Uterus (tissue), 4 donors: ENCODE measurements around the gene SYT14. TPM values are rescaled to one million over a fixed set of nuclear protein-coding genes. Genes with fewer than 3 reads are reported as not detected.
"Not testable (repeated sequence)": the region's sequence is repeated elsewhere in the genome, so short reads cannot be mapped to it uniquely, and the experiment has no call there.

Source experiments
- DNase-seq, 2 donors: peaks; one replicate each; pipeline ENCODE4 v3.0.0-alpha.2; 2019 to 2020
- H3K27ac ChIP-seq, 2 donors: fragments of 200-600 bp; sonication (generic); 1 replicate in 1 of 2; 2 replicates in 1 of 2; pipeline ENCODE4 v1.5.1; 2016 to 2018
- H3K27me3 ChIP-seq, 2 donors: fragments of 200-600 bp; sonication (generic); one replicate each; pipeline ENCODE4 v1.5.1; 2018 to 2019; ENCODE audit warnings: control low read depth in 1 of 2
- H3K36me3 ChIP-seq, 2 donors: fragments of 200-600 bp; sonication (generic); one replicate each; pipeline ENCODE4 v1.5.1; 2019; ENCODE audit warnings: control low read depth in 1 of 2
- H3K4me1 ChIP-seq, 2 donors: fragments of 200-600 bp; sonication (generic); one replicate each; pipeline ENCODE4 v1.5.1; 2018 to 2019; ENCODE audit warnings: control low read depth in 1 of 2
- H3K4me3 ChIP-seq, 2 donors: fragments of 200-600 bp; sonication (generic); 1 replicate in 1 of 2; 2 replicates in 1 of 2; pipeline ENCODE4 v1.5.1; 2018 to 2019; ENCODE audit warnings: mild to moderate bottlenecking in 1 of 2
- H3K9me3 ChIP-seq, 2 donors: fragments of 200-600 bp; sonication (generic); one replicate each; pipeline ENCODE4 v1.5.1; 2019; ENCODE audit warnings: control low read depth in 1 of 2
- CTCF ChIP-seq, 4 experiments: fragments of 200-600 bp in 2 of 4; fragments of 450-650 bp in 2 of 4; sonication (generic) in 2 of 4; IDR thresholded peaks; one replicate each; pipeline ENCODE4 v1.5.1; 2016 to 2019; ENCODE audit warnings: antibody characterized with exemption in 4 of 4, mild to moderate bottlenecking in 2 of 4, moderate library complexity in 1 of 4
- POLR2A ChIP-seq, 2 donors: fragments of 450-650 bp; IDR thresholded peaks; one replicate each; pipeline ENCODE4 v1.6.1; 2016; ENCODE audit warnings: antibody characterized with exemption in 2 of 2, mild to moderate bottlenecking in 1 of 2, moderate library complexity in 1 of 2
- intact Hi-C: fragments of 100-400 bp; cut with DNase I; formaldehyde crosslinking; loops from one replicate; pipeline ENCODE4 v1.15.1; 2023; ENCODE audit warnings: low total_unique reads
- total RNA-seq, 4 donors: library from RNA; depleted of rRNA in 3 of 4; stranded (reverse); fragments of >200 nt in 3 of 4; gene quantifications; one replicate each; pipeline versions ENCODE4 v1.1.0 to v1.2.4, GENCODE V29; 2014 to 2023
- donor health status: DM: yes; HTN: yes; CAD: no.

Gene SYT14
- total RNA-seq, 4 donors from 2014 or later, result under 0.01 to 1.0 TPM; not detected in 2

DNA sequence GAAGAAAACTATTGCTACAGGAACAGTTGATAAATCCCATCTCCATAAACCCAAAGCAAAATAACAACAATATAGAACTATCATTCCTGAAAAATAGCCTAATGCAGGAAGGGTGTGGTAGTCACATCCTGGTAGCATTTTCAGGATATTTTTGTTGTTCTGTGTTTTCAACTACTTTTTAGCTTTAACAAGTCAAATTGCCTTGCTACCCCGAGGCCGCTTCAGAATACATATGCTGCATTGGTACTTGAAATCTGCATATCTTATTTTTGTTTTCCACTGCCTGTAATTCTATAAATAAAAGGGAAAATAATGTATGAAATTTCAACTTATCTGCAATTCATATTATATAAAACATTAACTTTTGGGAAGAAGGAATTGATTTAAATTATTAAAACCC lies 36.8 kb upstream of the SYT14 start:
- H3K27me3 ChIP-seq, result no peaks in the 10 kb centered on the region
- H3K36me3 ChIP-seq, result no peaks in the 10 kb centered on the region
- H3K9me3 ChIP-seq, result no peaks in the 10 kb centered on the region
- no peaks in the 10 kb centered on the region for H3K4me1 ChIP-seq
- TF ChIP-seq POLR2A (IDR thresholded peaks at IDR 0.05) (no peak), CTCF (IDR thresholded peaks at IDR 0.05) (no peak)
- H3K4me3 ChIP-seq, result no peak overlapping the region
- intact Hi-C loops, result no loop called here
- no peak for DNase-seq
- H3K27ac ChIP-seq, result no peak overlapping the region

GRCh38 chr1:209904774-209905173 lies 33.2 kb upstream of the SYT14 start:
- H3K36me3 ChIP-seq, H3K27ac ChIP-seq, DNase-seq, intact Hi-C loops, H3K4me1 ChIP-seq, H3K9me3 ChIP-seq, H3K4me3 ChIP-seq, H3K27me3 ChIP-seq: not testable (repeated sequence)

DNA sequence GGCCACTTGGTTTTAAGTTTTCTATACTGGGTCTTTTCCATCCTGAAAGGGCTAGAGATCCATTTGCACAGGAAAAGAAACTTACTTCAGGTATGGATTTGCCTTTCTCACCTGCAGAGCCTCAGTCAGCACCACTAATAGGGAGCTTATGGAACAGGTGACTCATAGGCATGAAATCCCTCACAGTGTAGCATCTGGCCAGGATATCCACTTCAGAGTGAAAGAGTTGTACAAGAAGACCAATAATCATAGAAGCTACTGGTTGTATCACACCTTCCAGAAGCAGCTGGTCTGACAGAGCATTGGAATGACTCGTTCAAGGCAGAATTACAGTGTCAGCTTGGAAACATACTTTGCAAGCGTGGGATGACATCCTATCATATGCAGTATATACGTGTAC lies 26.3 kb upstream of the SYT14 start:
- Histone ChIP-seq H3K4me3 (no peak overlapping the region), H3K27ac (no peak overlapping the region), H3K4me1 (no peaks in the 10 kb centered on the region), H3K27me3 (no peaks in the 10 kb centered on the region), H3K36me3 (no peaks in the 10 kb centered on the region), H3K9me3 (no peaks in the 10 kb centered on the region)
- no peak for DNase-seq
- TF ChIP-seq CTCF (IDR thresholded peaks at IDR 0.05) (no peak), POLR2A (IDR thresholded peaks at IDR 0.05) (no peak)
- intact Hi-C loops, result no loop called here

DNA sequence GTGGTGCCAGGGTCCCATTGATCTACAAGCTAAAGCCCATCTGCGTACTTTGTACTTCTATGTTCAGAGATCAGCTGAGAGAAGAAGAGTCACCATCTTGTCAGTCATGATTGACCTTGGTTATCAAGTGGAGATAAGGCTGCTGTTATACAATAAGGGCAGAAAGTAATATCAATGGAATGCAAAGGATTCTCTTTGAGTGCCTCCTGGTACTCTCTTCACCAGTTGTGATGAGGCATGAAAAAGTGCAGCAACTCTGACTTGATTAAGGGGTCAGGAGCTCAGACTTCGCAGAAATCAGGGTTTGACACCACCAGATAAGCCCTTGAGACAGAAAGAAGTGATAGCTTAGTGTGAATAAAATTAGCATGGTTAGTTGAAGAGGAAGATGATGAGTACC lies 25.7 kb upstream of the SYT14 start:
- Histone ChIP-seq H3K27me3 (no peaks in the 10 kb centered on the region), H3K4me1 (no peaks in the 10 kb centered on the region)
- TF ChIP-seq POLR2A (IDR thresholded peaks at IDR 0.05), result no peak
- no peak for TF ChIP-seq CTCF (IDR thresholded peaks at IDR 0.05)

GRCh38 chr1:209919637-209920036 lies 18.4 kb upstream of the SYT14 start:
- H3K27me3 ChIP-seq, H3K9me3 ChIP-seq, H3K4me1 ChIP-seq, H3K36me3 ChIP-seq, H3K4me3 ChIP-seq, H3K27ac ChIP-seq, intact Hi-C loops, DNase-seq: not testable (repeated sequence)

More for the DNA sequence above, 25.7 kb upstream of the SYT14 start:
- H3K4me3 ChIP-seq, result no peak overlapping the region
- intact Hi-C loops, result no loop called here
- no peaks in the 10 kb centered on the region for H3K9me3 ChIP-seq
- H3K27ac ChIP-seq, result no peak overlapping the region
- no peaks in the 10 kb centered on the region for H3K36me3 ChIP-seq
- DNase-seq, result no peak

GRCh38 chr1:209920844-209921243 lies 17.2 kb upstream of the SYT14 start:
- no peaks in the 10 kb centered on the region for H3K36me3 ChIP-seq
- TF ChIP-seq CTCF (IDR thresholded peaks at IDR 0.05) (no peak), POLR2A (IDR thresholded peaks at IDR 0.05) (no peak)
- intact Hi-C loops, result no loop called here
- no peaks in the 10 kb centered on the region for H3K9me3 ChIP-seq
- no peak overlapping the region for H3K27ac ChIP-seq
- no peaks in the 10 kb centered on the region for H3K27me3 ChIP-seq
- no peaks in the 10 kb centered on the region for H3K4me1 ChIP-seq
- no peak for DNase-seq
- no peak overlapping the region for H3K4me3 ChIP-seq
